Stimulated activated naive CD8-positive, alpha-beta T cell treated with anti-CD3 and anti-CD28 coated beads, Interleukin-15, Interleukin-2, amounts not matched to agents 100 U/mL and 50 U/mL, for 24 hours (primary cell): ENCODE data around the gene G6PC3.
"Not testable (repeated sequence)": the region's sequence is repeated elsewhere in the genome, so short reads cannot be mapped to it uniquely, and the experiment has no call there.

Experiments
- ATAC-seq: fragments of 150-1000 bp; cut with Tn5 transposase; one replicate; pipeline ENCODE4 v1.10.0; 2021
- DNase-seq: peaks from one replicate; pipeline ENCODE4 v3.0.0; 2021

Gene G6PC3

GRCh38 chr17:44082256-44082927 lies 11.9 kb downstream of the G6PC3 start:
- ATAC-seq = no peak
- DNase-seq = no peak

- no peak for DNase-seq
- no peak for ATAC-seq
Measured at GRCh38 chr17:44083250-44083849, 12.8 kb downstream of the G6PC3 start.

GRCh38 chr17:44084131-44084538 lies 13.6 kb downstream of the G6PC3 start:
- ATAC-seq (peak; percentile 38), DNase-seq (peak; percentile 69)

- DNase-seq = no peak
- ATAC-seq = no peak
Measured at GRCh38 chr17:44084921-44085320, 14.4 kb downstream of the G6PC3 start.

- DNase-seq = no peak
- no peak for ATAC-seq
Measured at GRCh38 chr17:44085908-44086307, 15.4 kb downstream of the G6PC3 start.

- DNase-seq = peak; percentile 48
- peak; percentile 78 for ATAC-seq
Measured at GRCh38 chr17:44086364-44087311, 16.1 kb downstream of the G6PC3 start.

- no peak for ATAC-seq
- DNase-seq = no peak
Measured at GRCh38 chr17:44087319-44087718, 16.8 kb downstream of the G6PC3 start.

- DNase-seq (no peak), ATAC-seq (no peak)
Measured at GRCh38 chr17:44088254-44088653, 17.7 kb downstream of the G6PC3 start.

- ATAC-seq = no peak
- DNase-seq = no peak
Measured at GRCh38 chr17:44091200-44091997, 20.9 kb downstream of the G6PC3 start.

GRCh38 chr17:44092051-44092450 lies 21.5 kb downstream of the G6PC3 start:
- no peak for DNase-seq
- ATAC-seq = no peak

- ATAC-seq (no peak), DNase-seq (no peak)
Measured at GRCh38 chr17:44093231-44093900, 22.8 kb downstream of the G6PC3 start.

GRCh38 chr17:44094701-44095387 lies 24.3 kb downstream of the G6PC3 start:
- no peak for DNase-seq
- no peak for ATAC-seq

- DNase-seq = no peak
- no peak for ATAC-seq
Measured at GRCh38 chr17:44095388-44095646, 24.8 kb downstream of the G6PC3 start.

GRCh38 chr17:44095647-44096496 lies 25.3 kb downstream of the G6PC3 start:
- no peak for DNase-seq
- no peak for ATAC-seq

- ATAC-seq (no peak), DNase-seq (no peak)
Measured at GRCh38 chr17:44097110-44097958, 26.8 kb downstream of the G6PC3 start.

- not testable (repeated sequence) for ATAC-seq
Measured at GRCh38 chr17:44101858-44102257, 31.3 kb downstream of the G6PC3 start.

GRCh38 chr17:44102849-44103622 lies 32.5 kb downstream of the G6PC3 start:
- ATAC-seq (no peak), DNase-seq (no peak)

More at GRCh38 chr17:44101858-44102257, 31.3 kb downstream of the G6PC3 start:
- not testable (repeated sequence) for DNase-seq

GRCh38 chr17:44105483-44105882 lies 34.9 kb downstream of the G6PC3 start:
- DNase-seq (no peak), ATAC-seq (no peak)
